ENCODE data around the gene RASA3.

- TF ChIP-seq CTCF (IDR thresholded peaks at IDR 0.05) (no peak), EZH2 (IDR thresholded peaks at IDR 0.05) (no peak), EZH2phosphoT487 (IDR thresholded peaks at IDR 0.05) (no peak)
These were observed 200.5 kb downstream of the RASA3 start for GRCh38 chr13:113931841-113932459.

All from neural progenitor cell (in vitro differentiated cells).